ENCODE results near the gene MMP27.

- TF ChIP-seq, protein P1, sequence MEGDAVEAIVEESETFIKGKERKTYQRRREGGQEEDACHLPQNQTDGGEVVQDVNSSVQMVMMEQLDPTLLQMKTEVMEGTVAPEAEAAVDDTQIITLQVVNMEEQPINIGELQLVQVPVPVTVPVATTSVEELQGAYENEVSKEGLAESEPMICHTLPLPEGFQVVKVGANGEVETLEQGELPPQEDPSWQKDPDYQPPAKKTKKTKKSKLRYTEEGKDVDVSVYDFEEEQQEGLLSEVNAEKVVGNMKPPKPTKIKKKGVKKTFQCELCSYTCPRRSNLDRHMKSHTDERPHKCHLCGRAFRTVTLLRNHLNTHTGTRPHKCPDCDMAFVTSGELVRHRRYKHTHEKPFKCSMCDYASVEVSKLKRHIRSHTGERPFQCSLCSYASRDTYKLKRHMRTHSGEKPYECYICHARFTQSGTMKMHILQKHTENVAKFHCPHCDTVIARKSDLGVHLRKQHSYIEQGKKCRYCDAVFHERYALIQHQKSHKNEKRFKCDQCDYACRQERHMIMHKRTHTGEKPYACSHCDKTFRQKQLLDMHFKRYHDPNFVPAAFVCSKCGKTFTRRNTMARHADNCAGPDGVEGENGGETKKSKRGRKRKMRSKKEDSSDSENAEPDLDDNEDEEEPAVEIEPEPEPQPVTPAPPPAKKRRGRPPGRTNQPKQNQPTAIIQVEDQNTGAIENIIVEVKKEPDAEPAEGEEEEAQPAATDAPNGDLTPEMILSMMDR (IDR thresholded peaks at IDR 0.05; ENCODE audit: low read depth, low read length, poor library complexity, severe bottlenecking): no peak
- TF ChIP-seq EZH2phosphoT487 (IDR thresholded peaks at IDR 0.05; ENCODE audit: borderline replicate concordance, low read length): no peak
Measured at GRCh38 chr11:102751673-102752072, 46.1 kb upstream of the MMP27 start.

Measured in DOHH2 (cell line).